Measurements from ENCODE around the gene HOXB5.

DNA sequence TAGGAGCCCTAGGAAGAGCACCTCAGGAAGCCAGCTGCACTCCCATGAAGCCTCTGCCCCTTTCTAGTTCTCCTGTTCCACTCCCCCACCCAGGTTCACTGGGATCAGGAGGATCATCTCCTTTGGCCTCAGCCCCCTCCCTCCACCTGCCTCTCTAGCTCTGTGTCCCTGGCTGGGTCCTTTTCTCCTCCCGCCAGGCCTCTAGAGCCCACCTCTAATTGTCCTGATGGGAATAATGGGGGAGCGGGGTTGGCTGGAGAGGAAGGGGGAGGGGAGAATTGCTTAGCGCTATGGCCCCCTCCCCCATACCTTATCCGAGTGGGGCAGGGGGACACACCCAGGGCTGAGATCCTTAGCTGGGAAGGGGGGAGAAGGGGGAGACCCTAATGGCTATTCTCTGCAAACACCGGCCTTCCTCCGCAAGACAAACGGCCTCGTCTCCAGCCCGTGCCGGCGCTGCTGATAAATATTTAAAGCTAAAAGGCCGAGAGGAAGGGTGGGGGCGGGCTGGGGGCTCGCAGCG lies 16.2 kb upstream of the HOXB5 start:
- TF ChIP-seq, protein P1, sequence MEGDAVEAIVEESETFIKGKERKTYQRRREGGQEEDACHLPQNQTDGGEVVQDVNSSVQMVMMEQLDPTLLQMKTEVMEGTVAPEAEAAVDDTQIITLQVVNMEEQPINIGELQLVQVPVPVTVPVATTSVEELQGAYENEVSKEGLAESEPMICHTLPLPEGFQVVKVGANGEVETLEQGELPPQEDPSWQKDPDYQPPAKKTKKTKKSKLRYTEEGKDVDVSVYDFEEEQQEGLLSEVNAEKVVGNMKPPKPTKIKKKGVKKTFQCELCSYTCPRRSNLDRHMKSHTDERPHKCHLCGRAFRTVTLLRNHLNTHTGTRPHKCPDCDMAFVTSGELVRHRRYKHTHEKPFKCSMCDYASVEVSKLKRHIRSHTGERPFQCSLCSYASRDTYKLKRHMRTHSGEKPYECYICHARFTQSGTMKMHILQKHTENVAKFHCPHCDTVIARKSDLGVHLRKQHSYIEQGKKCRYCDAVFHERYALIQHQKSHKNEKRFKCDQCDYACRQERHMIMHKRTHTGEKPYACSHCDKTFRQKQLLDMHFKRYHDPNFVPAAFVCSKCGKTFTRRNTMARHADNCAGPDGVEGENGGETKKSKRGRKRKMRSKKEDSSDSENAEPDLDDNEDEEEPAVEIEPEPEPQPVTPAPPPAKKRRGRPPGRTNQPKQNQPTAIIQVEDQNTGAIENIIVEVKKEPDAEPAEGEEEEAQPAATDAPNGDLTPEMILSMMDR (IDR thresholded peaks at IDR 0.05) = no peak
- no peak for TF ChIP-seq POLR2A (IDR thresholded peaks at IDR 0.05)
